SH-SY5Y (cell line): ENCODE data around the gene TSPAN14.

Experiments
- GATA2 ChIP-seq: IDR thresholded peaks from 2 replicates; pipeline ENCODE4 v1.6.1; 2011; ENCODE audit warnings: mild to moderate bottlenecking, low read depth, low read length
- GATA3 ChIP-seq: IDR thresholded peaks from 2 replicates; pipeline ENCODE4 v1.6.1; 2011; ENCODE audit warnings: low read depth, mild to moderate bottlenecking, low read length, moderate library complexity

GRCh38 chr10:80462299-80462980 is 8.3 kb downstream of the TSPAN14 start:
- no peak for TF ChIP-seq GATA2
- no peak for TF ChIP-seq GATA3
